WTC11 (cell line): ENCODE measurements around the gene ABITRAM. TPM values are rescaled to one million over a fixed set of nuclear protein-coding genes. Genes with fewer than 3 reads are reported as not detected.

Experiments
- ATAC-seq: fragments of 200-7000 bp; cut with Tn5 transposase; 2 replicates; pipeline ENCODE4 v1.10.0; 2021; ENCODE audit warnings: mild to moderate bottlenecking, moderate library complexity
- CTCF ChIA-PET: fragments of 300-600 bp; sonication (Branson Sonifier 250); formaldehyde crosslinking; loops from one replicate; lab custom pipeline; 2021; ENCODE audit warnings: antibody characterized with exemption; lab: Charles Lee
- POLR2A ChIA-PET: fragments of 350-600 bp; sonication (Branson Sonifier 250); formaldehyde crosslinking; loops from one replicate; lab custom pipeline; 2021; ENCODE audit warnings: antibody characterized with exemption; lab: Charles Lee
- DNase-seq: peaks from one replicate; pipeline ENCODE4 v3.0.0; 2021; ENCODE audit warnings: low spot score
- H3K27ac Mint-ChIP-seq: 2 replicates; pipeline ENCODE4 v1.8.0; 2021; ENCODE audit warnings: mixed read lengths
- H3K27me3 Mint-ChIP-seq: 2 replicates; pipeline ENCODE4 v1.8.0; 2021; ENCODE audit warnings: low read depth, mild to moderate bottlenecking, moderate library complexity, mixed read lengths
- H3K36me3 Mint-ChIP-seq: 2 replicates; pipeline ENCODE4 v1.8.0; 2021; ENCODE audit warnings: mixed read lengths
- H3K4me1 Mint-ChIP-seq: 2 replicates; pipeline ENCODE4 v1.8.0; 2022; ENCODE audit warnings: mixed read lengths
- H3K4me3 Mint-ChIP-seq: 2 replicates; pipeline ENCODE4 v1.8.0; 2021; ENCODE audit warnings: mild to moderate bottlenecking, moderate library complexity, mixed read lengths
- H3K9me3 Mint-ChIP-seq: 2 replicates; pipeline ENCODE4 v1.8.0; 2021; ENCODE audit warnings: mixed read lengths
- ATF2 ChIP-seq: sonication (generic); formaldehyde crosslinking; IDR thresholded peaks from 2 replicates; pipeline ENCODE4 v1.8.1; 2022; ENCODE audit warnings: low read depth, missing genetic modification reagents, borderline replicate concordance
- ATF3 ChIP-seq: sonication (generic); formaldehyde crosslinking; conservative IDR thresholded peaks from 2 replicates; pipeline ENCODE4 v1.8.1; 2022; ENCODE audit warnings: mild to moderate bottlenecking, missing genetic modification reagents
- CBFB ChIP-seq: sonication (generic); formaldehyde crosslinking; IDR thresholded peaks from 2 replicates; pipeline ENCODE4 v1.8.1; 2022; ENCODE audit warnings: mild to moderate bottlenecking, low read depth, missing genetic modification reagents
- CTCF ChIP-seq: fragments of 200-600 bp; IDR thresholded peaks from 2 replicates; pipeline ENCODE4 v1.8.0; 2022; ENCODE audit warnings: antibody characterized with exemption
- E2F4 ChIP-seq: sonication (generic); formaldehyde crosslinking; IDR thresholded peaks from 2 replicates; pipeline ENCODE4 v1.8.1; 2022; ENCODE audit warnings: low read depth, mild to moderate bottlenecking, moderate library complexity, missing genetic modification reagents, borderline replicate concordance
- ERG ChIP-seq: fragments of 250-450 bp; sonication (Bioruptor Pico); IDR thresholded peaks from 2 replicates; pipeline ENCODE4 v1.8.0; 2021; ENCODE audit warnings: mild to moderate bottlenecking
- FOXJ3 ChIP-seq: sonication (generic); formaldehyde crosslinking; IDR thresholded peaks from 2 replicates; pipeline ENCODE4 v1.9.0; 2021; ENCODE audit warnings: missing genetic modification reagents, mild to moderate bottlenecking, borderline replicate concordance
- FOXK1 ChIP-seq: sonication (generic); formaldehyde crosslinking; IDR thresholded peaks from 2 replicates; pipeline ENCODE4 v1.8.0; 2022; ENCODE audit warnings: mild to moderate bottlenecking, moderate library complexity, missing genetic modification reagents
- GRHL2 ChIP-seq: fragments of 250-450 bp; sonication (Bioruptor Pico); IDR thresholded peaks from 2 replicates; pipeline ENCODE4 v1.8.0; 2022; ENCODE audit warnings: mild to moderate bottlenecking, moderate library complexity; ENCODE audit not compliant: insufficient replicate concordance, severe bottlenecking
- KAT7 ChIP-seq: sonication (generic); formaldehyde crosslinking; IDR thresholded peaks from 2 replicates; pipeline ENCODE4 v1.8.1; 2023; ENCODE audit warnings: missing genetic modification reagents, mild to moderate bottlenecking, borderline replicate concordance
- MAX ChIP-seq: sonication (generic); formaldehyde crosslinking; IDR thresholded peaks from 2 replicates; pipeline ENCODE4 v1.8.0; 2022; ENCODE audit warnings: mild to moderate bottlenecking, missing genetic modification reagents
- NFE2L1 ChIP-seq: sonication (generic); formaldehyde crosslinking; IDR thresholded peaks from 2 replicates; pipeline ENCODE4 v1.8.1; 2023; ENCODE audit warnings: missing genetic modification reagents
- NR1H2 ChIP-seq: sonication (generic); formaldehyde crosslinking; IDR thresholded peaks from 2 replicates; pipeline ENCODE4 v1.9.0; 2021; ENCODE audit warnings: mild to moderate bottlenecking, moderate library complexity, missing genetic modification reagents
- NR3C1 ChIP-seq: sonication (generic); formaldehyde crosslinking; conservative IDR thresholded peaks from 2 replicates; pipeline ENCODE4 v1.8.1; 2023; ENCODE audit warnings: low read depth, mild to moderate bottlenecking, missing genetic modification reagents
- OVOL2 ChIP-seq: fragments of 250-450 bp; sonication (Bioruptor Pico); IDR thresholded peaks from 2 replicates; pipeline ENCODE4 v1.9.0; 2021; ENCODE audit warnings: mild to moderate bottlenecking, borderline replicate concordance
- PRRX2 ChIP-seq: fragments of 250-450 bp; sonication (Bioruptor Pico); IDR thresholded peaks from 2 replicates; pipeline ENCODE4 v1.8.0; 2021; ENCODE audit warnings: mild to moderate bottlenecking
- SP1 ChIP-seq: sonication (generic); formaldehyde crosslinking; conservative IDR thresholded peaks from 2 replicates; pipeline ENCODE4 v1.8.1; 2022; ENCODE audit warnings: missing genetic modification reagents
- STAT6 ChIP-seq: sonication (generic); formaldehyde crosslinking; conservative IDR thresholded peaks from 2 replicates; pipeline ENCODE4 v1.8.1; 2023; ENCODE audit warnings: mild to moderate bottlenecking, low read depth, missing genetic modification reagents, moderate library complexity
- TEAD1 ChIP-seq: sonication (generic); formaldehyde crosslinking; IDR thresholded peaks from 2 replicates; pipeline ENCODE4 v1.8.0; 2022; ENCODE audit warnings: mild to moderate bottlenecking, missing genetic modification reagents
- TP53 ChIP-seq: sonication (generic); formaldehyde crosslinking; IDR thresholded peaks from 2 replicates; pipeline ENCODE4 v1.8.1; 2023; ENCODE audit warnings: mild to moderate bottlenecking, missing genetic modification reagents
- ZBTB43 ChIP-seq: sonication (generic); formaldehyde crosslinking; IDR thresholded peaks from 2 replicates; pipeline ENCODE4 v1.8.1; 2023; ENCODE audit warnings: mild to moderate bottlenecking, missing genetic modification reagents
- ZNF263 ChIP-seq: sonication (generic); formaldehyde crosslinking; IDR thresholded peaks from 2 replicates; pipeline ENCODE4 v1.8.1; 2022; ENCODE audit warnings: low read depth, mild to moderate bottlenecking, moderate library complexity, missing genetic modification reagents
- ZNF671 ChIP-seq: fragments of 250-450 bp; sonication (Bioruptor Pico); IDR thresholded peaks from 2 replicates; pipeline ENCODE4 v1.8.0; 2021; ENCODE audit warnings: mild to moderate bottlenecking
- ZSCAN18 ChIP-seq: fragments of 250-450 bp; sonication (Bioruptor Pico); IDR thresholded peaks from 2 replicates; pipeline ENCODE4 v2.1.2; 2022; ENCODE audit warnings: mild to moderate bottlenecking, moderate library complexity
- total RNA-seq: library from RNA; stranded (reverse); gene quantifications from 3 replicates; pipeline ENCODE4 v1.2.3, GENCODE V29; 2021

The ABITRAM gene
- total RNA-seq, 1 experiment from 2014 or later = 4.6 TPM

- ATAC-seq (no peak), DNase-seq (no peak)
- CTCF ChIA-PET = no interaction called here
- POLR2A ChIA-PET = no interaction called here
- no peaks in the 10 kb centered on the region for H3K9me3 Mint-ChIP-seq
- H3K36me3 Mint-ChIP-seq = peaks cover 73% of the 10 kb centered on the region
- H3K4me1 Mint-ChIP-seq = no peaks in the 10 kb centered on the region
- H3K4me3 Mint-ChIP-seq = no peak overlapping the region
- TF ChIP-seq MAX (CRISPR knock-in tag) (no peak), KAT7 (CRISPR knock-in tag) (no peak), ATF2 (no peak), TP53 (CRISPR knock-in tag) (no peak), ATF3 (CRISPR knock-in tag) (no peak), SP1 (CRISPR knock-in tag) (no peak), ZSCAN18 (CRISPR knock-in tag) (no peak), NR3C1 (CRISPR knock-in tag) (no peak), NR1H2 (CRISPR knock-in tag) (no peak), FOXJ3 (no peak), NFE2L1 (CRISPR knock-in tag) (no peak), ZNF263 (CRISPR knock-in tag) (no peak), ERG (CRISPR knock-in tag) (no peak), ZBTB43 (no peak), PRRX2 (CRISPR knock-in tag) (no peak), ZNF671 (CRISPR knock-in tag) (no peak)
- H3K27ac Mint-ChIP-seq = no peak overlapping the region
- no peaks in the 10 kb centered on the region for H3K27me3 Mint-ChIP-seq
Observed at GRCh38 chr9:108900176-108900575, 34.0 kb upstream of the ABITRAM start.

- ATAC-seq (no peak), DNase-seq (no peak)
- Mint-ChIP-seq H3K27ac (no peak overlapping the region), H3K4me3 (no peak overlapping the region), H3K9me3 (no peaks in the 10 kb centered on the region), H3K4me1 (no peaks in the 10 kb centered on the region), H3K27me3 (no peaks in the 10 kb centered on the region), H3K36me3 (peaks cover 59% of the 10 kb centered on the region)
- ChIA-PET POLR2A (no interaction called here), CTCF (no interaction called here)
- TF ChIP-seq CTCF = no peak
- TF ChIP-seq OVOL2 (CRISPR knock-in tag) = no peak
- TF ChIP-seq CBFB (CRISPR knock-in tag) = no peak
- no peak for TF ChIP-seq GRHL2 (CRISPR knock-in tag)
- TF ChIP-seq FOXK1 (CRISPR knock-in tag) = no peak
- TF ChIP-seq STAT6 = no peak
- TF ChIP-seq TEAD1 (CRISPR knock-in tag) = no peak
- TF ChIP-seq E2F4 (CRISPR knock-in tag) = no peak
Observed at GRCh38 chr9:108903420-108904103, 30.6 kb upstream of the ABITRAM start.
